ENCODE measurements around the gene ADGRL4.

GRCh38 chr1:78911956-78912880, 94.3 kb downstream of the ADGRL4 start:
- TF ChIP-seq POLR2AphosphoS5 (IDR thresholded peaks at IDR 0.05): no peak
- TF ChIP-seq POLR2A (IDR thresholded peaks at IDR 0.05): no peak
- no peak for TF ChIP-seq CTCF (IDR thresholded peaks at IDR 0.05)
- no peak for TF ChIP-seq EP300 (IDR thresholded peaks at IDR 0.05)

Data from suprapubic skin (tissue), 4 donors.